Small intestine (tissue), 7 donors: ENCODE measurements around the gene ACSF3. TPM values are rescaled to one million over a fixed set of nuclear protein-coding genes. Genes with fewer than 3 reads are reported as not detected.

ENCODE experiments used
- DNase-seq, 2 donors: peaks; one replicate each; pipeline versions ENCODE4 v3.0.0 to v3.0.0-alpha.2; 2013
- FAIRE-seq: peaks from 2 replicates; lab custom pipeline; 2012; peaks lifted over from hg19 to GRCh38; lab: Jason Lieb, UNC
- H3K27ac ChIP-seq, 3 donors: one replicate each; pipeline ENCODE4 v1.5.1; 2013; ENCODE audit warnings: low read length in 2 of 3, mild to moderate bottlenecking in 2 of 3, control low read depth in 1 of 3, inconsistent platforms in 1 of 3, low read depth in 1 of 3, moderate library complexity in 1 of 3
- H3K27me3 ChIP-seq, 3 donors: one replicate each; pipeline ENCODE4 v1.6.1; 2013; ENCODE audit warnings: low read length in 3 of 3, inconsistent platforms in 1 of 3; ENCODE audit not compliant: control insufficient read depth in 3 of 3, insufficient read depth in 3 of 3
- H3K36me3 ChIP-seq, 3 donors: one replicate each; pipeline ENCODE4 v1.6.1; 2013; ENCODE audit warnings: low read length in 3 of 3, inconsistent platforms in 1 of 3, low read depth in 1 of 3, mild to moderate bottlenecking in 1 of 3, moderate library complexity in 1 of 3; ENCODE audit not compliant: control insufficient read depth in 3 of 3, insufficient read depth in 2 of 3
- H3K4me1 ChIP-seq, 3 donors: one replicate each; pipeline ENCODE4 v1.6.1; 2013; ENCODE audit warnings: low read length in 2 of 3, inconsistent platforms in 1 of 3, low read depth in 1 of 3, mild to moderate bottlenecking in 1 of 3, moderate library complexity in 1 of 3; ENCODE audit not compliant: control insufficient read depth in 3 of 3, insufficient read depth in 2 of 3
- H3K4me3 ChIP-seq, 3 donors: one replicate each; pipeline ENCODE4 v1.5.1; 2013; ENCODE audit warnings: low read length in 3 of 3, control low read depth in 1 of 3, inconsistent platforms in 1 of 3, low read depth in 1 of 3, mild to moderate bottlenecking in 1 of 3, moderate library complexity in 1 of 3
- H3K9me3 ChIP-seq, 2 donors: one replicate each; pipeline ENCODE4 v1.6.1; 2013; ENCODE audit warnings: low read depth in 1 of 2, low read length in 1 of 2; ENCODE audit not compliant: control insufficient read depth in 2 of 2, insufficient read depth in 1 of 2
- WGBS, 3 donors: extraction: QIAGEN DNeasy Blood & Tissue Kit; methylation state at CpG; one replicate each; pipeline ENCODE4 v1.1.7; 2013; 5-methylcytosine and 5-hydroxymethylcytosine counted together
- polyA plus RNA-seq, 4 donors: library from polyadenylated mRNA; stranded (reverse) in 3 of 4; unstranded in 1 of 4; fragments of 200-250 nt in 3 of 4; fragments of 120-200 nt in 1 of 4; gene quantifications; one replicate each; pipeline versions ENCODE4 v1.2.1 to v1.2.3, GENCODE V29; 2013
- donor health status: healthy with polysubstance abuse.
- donor health status: control.
- donor health status: control.
- donor health status: Bipolar disorder and iron deficiency.
- donor health status: healthy.

Gene ACSF3
- polyA plus RNA-seq, 4 donors, result 35.3 to 93.7 (median 58.7) TPM

GRCh38 chr16:89116341-89117226, 22.9 kb downstream of the ACSF3 start:
- Histone ChIP-seq H3K9me3 (no peaks in the 10 kb centered on the region), H3K4me1 (no peaks in the 10 kb centered on the region), H3K4me3 (no peak overlapping the region), H3K36me3 (peaks cover 9 to 92% (median 20%) of the 10 kb centered on the region in 3 donors), H3K27me3 (no peaks in the 10 kb centered on the region), H3K27ac (peak overlapping the region in 1 of 3 donors; percentile 76)
- no peak for FAIRE-seq
- DNase-seq, result no peak
- WGBS, 3 donors, result 89 to 93% (median 92%) methylated on average over 29 of the region's 29 CpGs

DNA sequence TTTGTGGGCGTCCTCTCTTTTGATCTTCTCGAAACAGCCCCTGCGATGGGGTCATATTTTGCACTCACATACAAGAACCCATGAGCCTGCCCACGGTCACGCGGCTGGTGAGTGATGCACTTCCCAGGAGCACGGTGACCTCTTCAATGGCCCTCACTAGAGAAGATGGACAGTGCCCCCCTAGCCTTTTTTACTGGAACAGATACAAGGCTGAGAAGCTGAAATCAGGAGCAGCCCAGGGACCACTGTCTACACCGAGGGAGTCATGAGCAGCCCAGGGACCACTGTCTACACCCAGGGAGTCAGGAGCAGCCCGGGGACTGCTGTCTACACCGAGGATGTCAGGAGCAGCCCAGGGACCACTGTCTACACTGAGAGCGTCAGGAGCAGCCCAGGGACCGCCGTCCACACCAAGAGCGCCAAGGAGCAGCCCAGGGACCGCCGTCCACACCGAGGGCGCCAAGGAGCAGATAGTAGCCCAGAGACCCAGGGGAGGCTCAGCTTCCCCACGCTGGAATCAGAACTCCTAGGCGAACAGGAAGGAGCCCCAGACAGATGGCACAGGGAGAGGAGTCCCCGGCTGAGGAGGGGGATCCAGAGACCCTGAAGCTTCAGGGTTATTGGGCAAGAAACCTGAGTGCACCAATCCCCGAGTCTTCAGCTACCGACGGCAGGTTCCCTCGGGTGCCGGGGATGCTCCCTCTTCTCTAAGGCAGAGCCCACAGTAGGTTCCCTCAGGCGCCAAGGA, 23.7 kb downstream of the ACSF3 start:
- no peak for DNase-seq
- Histone ChIP-seq H3K4me1 (no peaks in the 10 kb centered on the region), H3K36me3 (peaks cover 7 to 93% (median 19%) of the 10 kb centered on the region in 3 donors), H3K9me3 (no peaks in the 10 kb centered on the region), H3K4me3 (no peak overlapping the region), H3K27me3 (no peaks in the 10 kb centered on the region), H3K27ac (no peak overlapping the region)
- 96 to 97% (median 96%) methylated on average over 26 to 27 of the region's 27 CpGs for WGBS, 3 donors
- no peak for FAIRE-seq

GRCh38 chr16:89117975-89118289, 24.3 kb downstream of the ACSF3 start:
- FAIRE-seq (no peak), DNase-seq (no peak)
- Histone ChIP-seq H3K9me3 (no peaks in the 10 kb centered on the region), H3K4me3 (no peak overlapping the region), H3K27ac (no peak overlapping the region), H3K36me3 (peaks cover 7 to 93% (median 21%) of the 10 kb centered on the region in 3 donors), H3K4me1 (no peaks in the 10 kb centered on the region), H3K27me3 (no peaks in the 10 kb centered on the region)
- WGBS, 3 donors, result 83 to 96% (median 89%) methylated on average over 18 to 19 of the region's 19 CpGs

DNA sequence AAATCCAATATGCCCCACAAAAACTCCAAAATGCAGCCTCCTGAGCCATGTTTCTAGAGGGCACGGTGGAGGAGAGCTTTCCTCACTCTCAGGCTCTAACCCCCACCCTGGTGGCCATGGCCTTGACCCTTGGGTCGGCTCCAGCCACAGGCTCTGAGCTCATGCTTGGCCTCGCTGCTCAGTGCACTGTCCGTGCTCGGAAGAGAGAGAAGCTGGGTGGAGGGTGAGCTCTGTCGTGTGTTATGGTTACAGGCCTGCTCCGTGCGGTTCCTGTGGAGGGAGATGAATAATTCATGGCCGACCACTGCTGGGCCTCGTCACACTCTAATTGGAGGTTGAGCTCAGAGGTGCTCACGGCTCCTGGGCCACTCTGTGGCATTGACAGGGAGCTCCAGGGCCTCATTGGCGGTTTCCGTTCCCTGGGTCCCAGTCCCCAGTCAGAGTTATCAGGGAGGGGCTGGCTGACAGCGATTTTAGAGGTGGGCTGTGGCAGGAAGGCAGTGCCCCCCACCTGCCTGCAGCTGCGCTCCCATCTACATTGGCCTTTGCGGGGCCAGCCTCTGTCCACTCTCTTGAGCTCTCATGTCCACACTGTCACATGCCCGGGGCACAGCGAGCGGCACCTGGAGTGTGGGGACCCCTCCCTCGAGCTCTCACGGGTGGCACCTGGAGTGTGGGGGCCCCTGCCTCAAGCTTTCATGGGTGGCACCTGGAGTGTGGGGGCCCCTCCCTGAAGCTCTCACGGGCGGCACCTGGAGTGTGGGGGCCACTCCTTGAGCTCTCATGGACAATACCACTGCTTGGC, 24.9 kb downstream of the ACSF3 start:
- FAIRE-seq (no peak), DNase-seq (no peak)
- no peaks in the 10 kb centered on the region for H3K27me3 ChIP-seq
- H3K4me1 ChIP-seq, result no peaks in the 10 kb centered on the region
- WGBS, 3 donors, result 82 to 93% (median 84%) methylated on average over 23 of the region's 23 CpGs
- no peak overlapping the region for H3K4me3 ChIP-seq
- no peak overlapping the region for H3K27ac ChIP-seq
- H3K9me3 ChIP-seq, result no peaks in the 10 kb centered on the region
- peaks cover 7 to 93% (median 26%) of the 10 kb centered on the region in 3 donors for H3K36me3 ChIP-seq

DNA sequence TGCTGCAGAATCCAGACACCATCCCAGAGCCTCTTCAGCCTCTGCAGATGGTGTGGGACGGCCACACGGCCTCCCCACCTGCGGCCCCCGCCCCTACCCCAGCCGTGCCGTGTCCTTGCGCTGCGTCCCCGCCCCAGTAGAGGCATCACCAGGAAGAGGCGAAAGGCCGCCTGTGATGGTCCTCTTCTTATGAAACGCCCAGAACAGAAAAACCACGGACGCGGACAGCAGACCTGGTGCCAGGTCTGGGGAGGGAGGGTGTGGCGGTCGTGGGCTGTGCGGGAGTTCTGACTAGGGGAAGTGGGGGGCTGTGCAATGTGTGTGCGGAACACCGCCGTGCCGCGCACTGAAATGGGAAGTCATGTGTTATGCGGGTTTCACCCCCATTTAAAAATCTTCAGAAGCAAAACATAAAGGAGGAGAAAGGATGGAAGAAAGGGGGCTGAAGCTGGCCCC, 25.5 kb downstream of the ACSF3 start:
- H3K27me3 ChIP-seq, result no peaks in the 10 kb centered on the region
- FAIRE-seq (no peak), DNase-seq (no peak)
- H3K36me3 ChIP-seq, result peaks cover 7 to 93% (median 30%) of the 10 kb centered on the region in 3 donors
- no peak overlapping the region for H3K4me3 ChIP-seq
- no peaks in the 10 kb centered on the region for H3K9me3 ChIP-seq
- H3K4me1 ChIP-seq, result no peaks in the 10 kb centered on the region
- WGBS, 3 donors, result 78 to 90% (median 90%) methylated on average over 24 of the region's 24 CpGs
- H3K27ac ChIP-seq, result no peak overlapping the region

DNA sequence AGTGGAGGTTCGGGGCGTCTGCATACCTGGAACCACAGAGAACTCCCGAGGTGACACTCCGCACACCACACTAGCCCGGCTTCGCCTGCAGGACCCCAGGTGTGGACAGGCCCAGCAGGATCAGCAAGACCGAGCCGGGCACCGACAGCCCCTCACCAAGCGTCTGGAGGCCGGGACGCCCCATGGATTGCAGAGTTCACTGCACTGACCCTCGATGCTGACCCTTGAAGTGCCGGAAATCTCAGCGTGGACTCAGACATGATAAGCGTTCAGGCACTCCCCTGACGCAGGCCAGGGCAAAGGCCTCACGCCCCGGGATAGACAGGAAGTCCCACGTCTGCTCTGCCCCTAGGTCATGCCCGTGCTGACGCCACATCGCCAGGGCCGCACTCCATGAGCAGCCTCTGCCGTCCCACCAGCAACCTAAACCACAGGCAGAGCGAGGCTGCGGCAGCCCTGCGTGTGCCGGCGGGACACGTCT, 26.0 kb downstream of the ACSF3 start:
- 87 to 92% (median 88%) methylated on average over 27 to 31 of the region's 31 CpGs for WGBS, 3 donors

GRCh38 chr16:89120281-89120680, 26.6 kb downstream of the ACSF3 start:
- FAIRE-seq (no peak), DNase-seq (no peak)
- Histone ChIP-seq H3K4me1 (no peaks in the 10 kb centered on the region), H3K36me3 (peaks cover 7 to 86% (median 30%) of the 10 kb centered on the region in 3 donors), H3K9me3 (peaks cover 0 to 2% of the 10 kb centered on the region in 2 donors), H3K27ac (no peak overlapping the region), H3K27me3 (no peaks in the 10 kb centered on the region), H3K4me3 (no peak overlapping the region)
- WGBS, 3 donors, result 94 to 97% (median 94%) methylated on average over 13 to 14 of the region's 14 CpGs

More for the DNA sequence above, 26.0 kb downstream of the ACSF3 start:
- Histone ChIP-seq H3K27ac (no peak overlapping the region), H3K4me3 (no peak overlapping the region), H3K9me3 (no peaks in the 10 kb centered on the region), H3K4me1 (no peaks in the 10 kb centered on the region), H3K27me3 (no peaks in the 10 kb centered on the region), H3K36me3 (peaks cover 7 to 91% (median 30%) of the 10 kb centered on the region in 3 donors)
- FAIRE-seq (no peak), DNase-seq (no peak)
